Measurements from ENCODE around the gene WNT1. TPM values are rescaled to one million over a fixed set of nuclear protein-coding genes. Genes with fewer than 3 reads are reported as not detected.

Gene WNT1
- total RNA-seq, 1 experiment from 2014 or later, result not detected

- H3K9me3 ChIP-seq (ENCODE audit: low read depth, low read length, poor library complexity, severe bottlenecking), result no peaks in the 10 kb centered on the region
- no peaks in the 10 kb centered on the region for H3K27me3 ChIP-seq (replicated peaks; ENCODE audit: insufficient read depth, low read depth, low read length, poor library complexity)
- no peak overlapping the region for H3K4me3 ChIP-seq (ENCODE audit: low read depth, low read length, poor library complexity, severe bottlenecking)
- ChIA-PET CTCF (no interaction called here), POLR2A (ENCODE audit: low non-redundant PET) (no interaction called here)
- no peak overlapping the region for H3K27ac ChIP-seq (ENCODE audit: low read depth, low read length, poor library complexity, severe bottlenecking)
- TF ChIP-seq EZH2 (IDR thresholded peaks at IDR 0.05; ENCODE audit: borderline replicate concordance, low read depth, low read length, poor library complexity, severe bottlenecking) (no peak), CTCF (conservative IDR thresholded peaks at IDR 0.05; ENCODE audit: low read depth, low read length) (no peak)
- intact Hi-C loops (cut with micrococcal nuclease; ENCODE audit: unreplicated experiment), result loop anchor here (5.0 kb wide), 1 partner anchor 100 kb away; the partner anchor contains the start of gene LMBR1L
- peaks cover 6% of the 10 kb centered on the region for H3K4me1 ChIP-seq (ENCODE audit: insufficient read depth, low read length, poor library complexity, severe bottlenecking)
- no TSS peak for BruUV-seq (replicated peaks)
- peaks cover 11% of the 10 kb centered on the region for H3K36me3 ChIP-seq (ENCODE audit: insufficient read depth, low read length, poor library complexity, severe bottlenecking)
- DNase-seq (ENCODE audit: low spot score), result no peak
Observed at GRCh38 chr12:49012739-49013138, 34.6 kb downstream of the WNT1 start.

- TF ChIP-seq CTCF (conservative IDR thresholded peaks at IDR 0.05; ENCODE audit: low read depth, low read length), result no peak
- no peak for TF ChIP-seq EZH2 (IDR thresholded peaks at IDR 0.05; ENCODE audit: borderline replicate concordance, low read depth, low read length, poor library complexity, severe bottlenecking)
- H3K27me3 ChIP-seq (replicated peaks; ENCODE audit: insufficient read depth, low read depth, low read length, poor library complexity), result no peaks in the 10 kb centered on the region
- ChIA-PET POLR2A (ENCODE audit: low non-redundant PET) (no interaction called here), CTCF (interaction anchor here (1.5 kb wide), 1 partner anchor 16 kb away, joined by 7 read pairs; no protein-coding TSS in a partner anchor)
- intact Hi-C loops (cut with micrococcal nuclease; ENCODE audit: unreplicated experiment), result loop anchor here (5.0 kb wide), 1 partner anchor 99 kb away; the partner anchor contains the start of gene LMBR1L
- no TSS peak for BruUV-seq (replicated peaks)
- peaks cover 11% of the 10 kb centered on the region for H3K36me3 ChIP-seq (ENCODE audit: insufficient read depth, low read length, poor library complexity, severe bottlenecking)
- no peak for DNase-seq (ENCODE audit: low spot score)
- H3K4me3 ChIP-seq (ENCODE audit: low read depth, low read length, poor library complexity, severe bottlenecking), result no peak overlapping the region
- no peak overlapping the region for H3K27ac ChIP-seq (ENCODE audit: low read depth, low read length, poor library complexity, severe bottlenecking)
- H3K4me1 ChIP-seq (ENCODE audit: insufficient read depth, low read length, poor library complexity, severe bottlenecking), result peaks cover 8% of the 10 kb centered on the region
- H3K9me3 ChIP-seq (ENCODE audit: low read depth, low read length, poor library complexity, severe bottlenecking), result no peaks in the 10 kb centered on the region
Observed at GRCh38 chr12:49013428-49013827, 35.3 kb downstream of the WNT1 start.

- no peak overlapping the region for H3K4me3 ChIP-seq (ENCODE audit: low read depth, low read length, poor library complexity, severe bottlenecking)
- no peaks in the 10 kb centered on the region for H3K9me3 ChIP-seq (ENCODE audit: low read depth, low read length, poor library complexity, severe bottlenecking)
- no peak for TF ChIP-seq EZH2 (IDR thresholded peaks at IDR 0.05; ENCODE audit: borderline replicate concordance, low read depth, low read length, poor library complexity, severe bottlenecking)
- TF ChIP-seq CTCF (conservative IDR thresholded peaks at IDR 0.05; ENCODE audit: low read depth, low read length), result peak; percentile 46
- H3K27me3 ChIP-seq (replicated peaks; ENCODE audit: insufficient read depth, low read depth, low read length, poor library complexity), result no peaks in the 10 kb centered on the region
- no peak overlapping the region for H3K27ac ChIP-seq (ENCODE audit: low read depth, low read length, poor library complexity, severe bottlenecking)
- no TSS peak for BruUV-seq (replicated peaks)
- CTCF ChIA-PET, result interaction anchor here (1.5 kb wide), 1 partner anchor 18 kb away, joined by 7 read pairs; no protein-coding TSS in a partner anchor
- intact Hi-C loops (cut with micrococcal nuclease; ENCODE audit: unreplicated experiment), result loop anchor here (5.0 kb wide), 1 partner anchor 98 kb away; the partner anchor contains the start of gene LMBR1L
- peaks cover 13% of the 10 kb centered on the region for H3K4me1 ChIP-seq (ENCODE audit: insufficient read depth, low read length, poor library complexity, severe bottlenecking)
- H3K36me3 ChIP-seq (ENCODE audit: insufficient read depth, low read length, poor library complexity, severe bottlenecking), result peaks cover 11% of the 10 kb centered on the region
- POLR2A ChIA-PET (ENCODE audit: low non-redundant PET), result no interaction called here
- DNase-seq (ENCODE audit: low spot score), result no peak
Observed at GRCh38 chr12:49014547-49014946, 36.4 kb downstream of the WNT1 start.

Measured in A673 (cell line).